H9 (cell line): ENCODE measurements around the gene SLC36A2. TPM values are rescaled to one million over a fixed set of nuclear protein-coding genes. Genes with fewer than 3 reads are reported as not detected.

Source experiments
- DNase-seq: peaks from one replicate; pipeline ENCODE4 v3.0.0-alpha.2; 2017
- H2AFZ ChIP-seq: one replicate; pipeline ENCODE4 v1.6.1; 2013; ENCODE audit warnings: mild to moderate bottlenecking, low read length, control low read depth, moderate library complexity
- H2AK5ac ChIP-seq: 2 replicates; pipeline ENCODE4 v1.6.1; 2013; ENCODE audit warnings: low read length, control low read depth, mixed read lengths; ENCODE audit not compliant: insufficient read length
- H2BK120ac ChIP-seq: one replicate; pipeline ENCODE4 v1.6.1; 2013; ENCODE audit warnings: low read depth, mild to moderate bottlenecking, low read length, control low read depth, inconsistent platforms; ENCODE audit not compliant: poor library complexity, severe bottlenecking
- H2BK12ac ChIP-seq: 2 replicates; pipeline ENCODE4 v1.6.1; 2013; ENCODE audit warnings: low read length, control low read depth, mixed read lengths, low read depth; ENCODE audit not compliant: insufficient read length
- H2BK15ac ChIP-seq: 2 replicates; pipeline ENCODE4 v1.6.1; 2013; ENCODE audit warnings: low read depth, low read length, control low read depth
- H2BK20ac ChIP-seq: one replicate; pipeline ENCODE4 v1.6.1; 2013; ENCODE audit warnings: low read depth, mild to moderate bottlenecking, low read length, control low read depth, inconsistent platforms; ENCODE audit not compliant: poor library complexity, severe bottlenecking
- H2BK5ac ChIP-seq: 2 replicates; pipeline ENCODE4 v1.6.1; 2013; ENCODE audit warnings: low read length, control low read depth, mixed read lengths; ENCODE audit not compliant: insufficient read length
- H3K14ac ChIP-seq: 2 replicates; pipeline ENCODE4 v1.6.1; 2013; ENCODE audit warnings: low read length, control low read depth; ENCODE audit not compliant: insufficient read depth
- H3K18ac ChIP-seq: 2 replicates; pipeline ENCODE4 v1.6.1; 2013; ENCODE audit warnings: low read depth, mild to moderate bottlenecking, mixed read lengths, low read length, control low read depth; ENCODE audit not compliant: insufficient read length
- H3K23ac ChIP-seq: 2 replicates; pipeline ENCODE4 v1.6.1; 2013; ENCODE audit warnings: low read length, control low read depth, mixed read lengths, low read depth; ENCODE audit not compliant: insufficient read length
- H3K23me2 ChIP-seq: 2 replicates; pipeline ENCODE4 v1.6.1; 2013; ENCODE audit warnings: low read depth, mild to moderate bottlenecking, mixed read lengths, low read length, control low read depth; ENCODE audit not compliant: insufficient read length, poor library complexity, severe bottlenecking
- H3K27ac ChIP-seq: 2 replicates; pipeline ENCODE4 v1.5.1; 2013; ENCODE audit warnings: low read length, control low read depth, mixed read lengths, low read depth; ENCODE audit not compliant: insufficient read length
- H3K27me3 ChIP-seq: 2 replicates; pipeline ENCODE4 v1.6.1; 2013; ENCODE audit warnings: low read length, control low read depth, inconsistent platforms; ENCODE audit not compliant: insufficient read depth
- H3K4ac ChIP-seq: 2 replicates; pipeline ENCODE4 v1.6.1; 2013; ENCODE audit warnings: low read depth, mild to moderate bottlenecking, control low read depth, inconsistent platforms, low read length, moderate library complexity
- H3K4me1 ChIP-seq: 2 replicates; pipeline ENCODE4 v1.6.1; 2013; ENCODE audit warnings: low read length, control low read depth, inconsistent platforms; ENCODE audit not compliant: insufficient read depth
- H3K4me2 ChIP-seq: 2 replicates; pipeline ENCODE4 v1.6.1; 2013; ENCODE audit warnings: low read length, control low read depth, mixed read lengths; ENCODE audit not compliant: insufficient read length, insufficient read depth
- H3K56ac ChIP-seq: 2 replicates; pipeline ENCODE4 v1.6.1; 2013; ENCODE audit warnings: low read depth, mild to moderate bottlenecking, mixed read lengths, low read length, control low read depth; ENCODE audit not compliant: insufficient read length
- H3K79me1 ChIP-seq: 2 replicates; pipeline ENCODE4 v1.6.1; 2013; ENCODE audit warnings: low read depth, mild to moderate bottlenecking, moderate library complexity, low read length, control low read depth, inconsistent platforms; ENCODE audit not compliant: insufficient read depth, poor library complexity, severe bottlenecking
- H3K79me2 ChIP-seq: 2 replicates; pipeline ENCODE4 v1.6.1; 2013; ENCODE audit warnings: low read length, control low read depth, inconsistent platforms; ENCODE audit not compliant: insufficient read depth
- H3K9ac ChIP-seq: 2 replicates; pipeline ENCODE4 v1.6.1; 2013; ENCODE audit warnings: low read length, control low read depth, mixed read lengths; ENCODE audit not compliant: insufficient read length; ENCODE audit errors: extremely low read depth
- H3K9me3 ChIP-seq: one replicate; pipeline ENCODE4 v1.6.1; 2013; ENCODE audit warnings: low read depth, low read length, inconsistent platforms; ENCODE audit not compliant: control insufficient read depth
- H3T11ph ChIP-seq: one replicate; pipeline ENCODE4 v1.6.1; 2013; ENCODE audit warnings: mild to moderate bottlenecking, low read length, control low read depth, inconsistent platforms
- H4K20me1 ChIP-seq: one replicate; pipeline ENCODE4 v1.6.1; 2013; ENCODE audit not compliant: control insufficient read depth, insufficient read length, insufficient read depth
- H4K5ac ChIP-seq: 2 replicates; pipeline ENCODE4 v1.6.1; 2013; ENCODE audit warnings: low read depth, mild to moderate bottlenecking, mixed read lengths, low read length, control low read depth; ENCODE audit not compliant: insufficient read length
- H4K8ac ChIP-seq: replicated peaks from 2 replicates; pipeline ENCODE4 v1.6.1; 2013; ENCODE audit warnings: low read length, control low read depth, mixed read lengths, low read depth; ENCODE audit not compliant: insufficient read length
- H4K91ac ChIP-seq: 2 replicates; pipeline ENCODE4 v1.6.1; 2013; ENCODE audit warnings: low read depth, mild to moderate bottlenecking, moderate library complexity, mixed read lengths, low read length, control low read depth; ENCODE audit not compliant: insufficient read length
- H3K27ac Mint-ChIP-seq, 3 experiments: 2 replicates in 2 of 3; 3 replicates in 1 of 3; pipeline ENCODE4 v1.8.0; 2020 to 2021; ENCODE audit warnings: mixed read lengths in 3 of 3, mild to moderate bottlenecking in 1 of 3, moderate library complexity in 1 of 3
- H3K27me3 Mint-ChIP-seq: 2 replicates; pipeline ENCODE4 v1.8.0; 2021; ENCODE audit warnings: low read depth, mild to moderate bottlenecking, moderate library complexity, mixed read lengths
- H3K36me3 Mint-ChIP-seq, 3 experiments: 2 replicates in 2 of 3; 3 replicates in 1 of 3; pipeline ENCODE4 v1.8.0; 2020 to 2021; ENCODE audit warnings: low read depth in 3 of 3, mixed read lengths in 3 of 3; ENCODE audit not compliant: insufficient read depth in 1 of 3
- H3K4me1 Mint-ChIP-seq, 2 experiments: 2 replicates each; pipeline ENCODE4 v1.8.0; 2020; ENCODE audit warnings: mixed read lengths in 2 of 2
- H3K4me3 Mint-ChIP-seq, 2 experiments: 2 replicates in 1 of 2; 3 replicates in 1 of 2; pipeline ENCODE4 v1.8.0; 2020 to 2021; ENCODE audit warnings: mild to moderate bottlenecking in 2 of 2, mixed read lengths in 2 of 2, moderate library complexity in 1 of 2
- H3K9me3 Mint-ChIP-seq, 2 experiments: 2 replicates in 1 of 2; 3 replicates in 1 of 2; pipeline ENCODE4 v1.8.0; 2020; ENCODE audit warnings: mild to moderate bottlenecking in 2 of 2, mixed read lengths in 2 of 2, moderate library complexity in 1 of 2
- WGBS: extraction: QIAGEN DNeasy Blood & Tissue Kit; methylation state at CpG from one replicate; pipeline ENCODE4 v1.1.7; 2013; ENCODE audit warnings: missing lambda C conversion rate, low lambda C conversion rate, mixed read lengths; ENCODE audit not compliant: insufficient read length; ENCODE audit errors: extremely low coverage; 5-methylcytosine and 5-hydroxymethylcytosine counted together
- total RNA-seq: library from RNA; stranded (reverse); gene quantifications from 2 replicates; pipeline ENCODE4 v1.2.1, GENCODE V29; 2021
- TF ChIP-seq, protein P1 (sequence below): fragments of 200-600 bp; sonication (generic); conservative IDR thresholded peaks from 3 replicates; pipeline ENCODE4 v1.8.0; 2021; ENCODE audit warnings: antibody characterized with exemption, mild to moderate bottlenecking

Gene SLC36A2
- total RNA-seq, 1 experiment from 2014 or later, result 0.15 TPM

DNA sequence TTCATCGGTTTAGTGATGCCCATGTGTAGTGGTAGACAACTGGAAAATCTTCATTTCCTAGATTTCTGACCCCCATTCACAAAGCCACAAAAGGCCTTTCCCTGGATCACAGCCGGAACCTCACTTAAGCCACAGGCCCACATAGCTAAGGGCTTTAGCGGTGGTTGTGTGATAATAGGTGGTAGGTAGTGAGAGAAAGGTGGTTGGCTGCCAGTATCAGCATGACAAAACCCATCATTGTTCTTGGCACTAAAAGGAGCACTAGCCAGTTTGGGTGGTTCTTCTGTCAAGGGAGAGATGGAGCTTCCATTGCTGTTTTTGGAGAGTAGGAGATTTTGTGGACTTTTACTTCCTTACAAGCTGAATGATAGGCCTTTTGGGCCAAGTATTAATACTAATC is 9.7 kb upstream of the SLC36A2 start:
- H2BK5ac ChIP-seq, result no peak overlapping the region
- H3K18ac ChIP-seq, result no peak overlapping the region
- H3T11ph ChIP-seq, result no peak overlapping the region
- Mint-ChIP-seq H3K27me3 (peaks cover 11% of the 10 kb centered on the region), H3K9me3 (peaks cover 12 to 14% of the 10 kb centered on the region in 2 experiments; a peak in 4 of 5 replicates), H3K4me1 (peaks cover 33 to 40% of the 10 kb centered on the region in 2 experiments), H3K36me3 (peaks cover 4 to 25% (median 7%) of the 10 kb centered on the region in 3 experiments; a peak in 4 of 7 replicates), H3K4me3 (no peak overlapping the region), H3K27ac (peak overlapping the region in 1 of 3 experiments; percentile 76; a peak in 1 of 7 replicates)
- no peak overlapping the region for H4K8ac ChIP-seq
- no peak overlapping the region for H3K14ac ChIP-seq
- H3K27me3 ChIP-seq, result no peaks in the 10 kb centered on the region
- H2AK5ac ChIP-seq, result no peak overlapping the region
- no peak overlapping the region for H3K9ac ChIP-seq
- H2AFZ ChIP-seq, result no peak overlapping the region
- peak; percentile 46 for DNase-seq
- no peaks in the 10 kb centered on the region for H4K20me1 ChIP-seq
- H2BK12ac ChIP-seq, result no peak overlapping the region
- TF ChIP-seq, protein P1, sequence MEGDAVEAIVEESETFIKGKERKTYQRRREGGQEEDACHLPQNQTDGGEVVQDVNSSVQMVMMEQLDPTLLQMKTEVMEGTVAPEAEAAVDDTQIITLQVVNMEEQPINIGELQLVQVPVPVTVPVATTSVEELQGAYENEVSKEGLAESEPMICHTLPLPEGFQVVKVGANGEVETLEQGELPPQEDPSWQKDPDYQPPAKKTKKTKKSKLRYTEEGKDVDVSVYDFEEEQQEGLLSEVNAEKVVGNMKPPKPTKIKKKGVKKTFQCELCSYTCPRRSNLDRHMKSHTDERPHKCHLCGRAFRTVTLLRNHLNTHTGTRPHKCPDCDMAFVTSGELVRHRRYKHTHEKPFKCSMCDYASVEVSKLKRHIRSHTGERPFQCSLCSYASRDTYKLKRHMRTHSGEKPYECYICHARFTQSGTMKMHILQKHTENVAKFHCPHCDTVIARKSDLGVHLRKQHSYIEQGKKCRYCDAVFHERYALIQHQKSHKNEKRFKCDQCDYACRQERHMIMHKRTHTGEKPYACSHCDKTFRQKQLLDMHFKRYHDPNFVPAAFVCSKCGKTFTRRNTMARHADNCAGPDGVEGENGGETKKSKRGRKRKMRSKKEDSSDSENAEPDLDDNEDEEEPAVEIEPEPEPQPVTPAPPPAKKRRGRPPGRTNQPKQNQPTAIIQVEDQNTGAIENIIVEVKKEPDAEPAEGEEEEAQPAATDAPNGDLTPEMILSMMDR, result no peak
- no peaks in the 10 kb centered on the region for H3K79me2 ChIP-seq
- H4K5ac ChIP-seq, result no peak overlapping the region
- H3K27ac ChIP-seq, result no peak overlapping the region
- H3K4ac ChIP-seq, result no peak overlapping the region
- H3K9me3 ChIP-seq, result no peaks in the 10 kb centered on the region
- no CpG with 5 or more reads among the region's 3 CpGs for WGBS
- no peaks in the 10 kb centered on the region for H3K23me2 ChIP-seq
- H4K91ac ChIP-seq, result no peak overlapping the region
- no peak overlapping the region for H2BK20ac ChIP-seq
- H3K56ac ChIP-seq, result no peak overlapping the region
- H3K4me2 ChIP-seq, result no peak overlapping the region
- H3K4me1 ChIP-seq, result no peaks in the 10 kb centered on the region; the same call in 1 of the 2 replicates
- no peaks in the 10 kb centered on the region for H3K79me1 ChIP-seq
- no peak overlapping the region for H2BK120ac ChIP-seq
- no peak overlapping the region for H2BK15ac ChIP-seq
- no peak overlapping the region for H3K23ac ChIP-seq
